ENCODE results near the gene MAP3K21.

MAP3K21 gene

DNA sequence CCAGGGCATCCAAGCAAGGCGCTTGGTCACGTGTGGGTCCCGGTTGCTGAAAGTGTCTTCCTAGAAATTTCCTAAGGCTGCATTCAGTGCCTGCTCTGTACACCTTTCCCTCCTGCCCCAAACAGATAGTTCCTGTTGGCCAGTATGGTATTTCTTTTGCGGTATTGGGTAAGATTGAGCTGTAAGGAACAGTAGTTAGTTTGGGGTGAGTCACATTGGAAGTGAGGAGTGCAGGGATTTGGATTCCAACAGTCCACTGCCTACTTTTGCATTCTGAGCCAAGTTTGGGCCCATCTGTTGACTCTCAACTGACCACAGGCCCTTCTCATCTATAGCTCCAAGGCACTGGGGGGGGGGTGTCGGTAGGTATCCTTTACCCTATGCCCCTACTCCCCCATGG, 83.4 kb downstream of the MAP3K21 start:
- DNase-seq, result no peak
- in situ Hi-C loops (cut with MboI; ENCODE audit: low pct_unique_long_range_greater_than_20kb, low sequenced_read_pairs), result no loop called here

- in situ Hi-C loops (cut with MboI; ENCODE audit: low pct_unique_long_range_greater_than_20kb, low sequenced_read_pairs), result no loop called here
- DNase-seq, result no peak
These were observed 85.3 kb downstream of the MAP3K21 start for GRCh38 chr1:233412812-233413211.

DNA sequence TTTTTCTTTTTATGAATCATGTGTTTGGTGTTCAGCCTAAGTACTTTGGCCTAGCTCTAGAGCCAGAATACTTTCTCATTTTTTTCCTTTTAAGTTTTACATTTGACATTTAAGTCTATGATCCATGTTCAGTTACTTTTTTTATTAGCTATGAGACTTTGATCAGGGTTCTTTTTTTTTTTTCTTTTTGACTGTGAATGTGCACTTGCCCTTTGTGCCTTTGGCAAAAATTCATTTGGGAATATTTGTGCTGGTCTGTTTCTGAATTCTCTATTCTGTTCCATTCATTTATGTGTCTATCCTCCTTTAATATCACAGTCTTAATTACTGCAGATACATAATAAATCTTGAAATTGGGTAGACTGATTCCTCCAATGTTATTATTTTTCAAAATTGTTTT, 93.8 kb downstream of the MAP3K21 start:
- in situ Hi-C loops (cut with MboI; ENCODE audit: low pct_unique_long_range_greater_than_20kb, low sequenced_read_pairs), result no loop called here
- no peak for DNase-seq

DNA sequence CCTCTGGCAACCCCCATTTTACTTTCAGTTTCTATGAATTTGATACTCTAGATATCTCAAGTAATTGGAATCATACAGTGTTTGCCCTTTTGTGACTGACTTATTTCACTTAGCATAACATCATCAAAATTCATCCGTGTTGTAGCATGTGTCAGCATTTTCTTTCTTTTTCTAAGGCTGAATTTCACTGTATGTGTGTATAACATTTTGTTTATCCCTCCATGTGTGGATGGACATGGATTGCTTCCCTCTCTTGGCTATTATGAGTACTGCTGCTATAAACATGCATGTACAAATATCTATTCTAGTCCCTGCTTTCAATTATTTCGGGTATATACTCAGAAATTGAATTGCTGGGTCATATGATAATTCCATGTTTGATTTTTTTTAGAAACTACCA, 97.3 kb downstream of the MAP3K21 start:
- in situ Hi-C loops (cut with MboI; ENCODE audit: low pct_unique_long_range_greater_than_20kb, low sequenced_read_pairs), result no loop called here
- no peak for DNase-seq

DNA sequence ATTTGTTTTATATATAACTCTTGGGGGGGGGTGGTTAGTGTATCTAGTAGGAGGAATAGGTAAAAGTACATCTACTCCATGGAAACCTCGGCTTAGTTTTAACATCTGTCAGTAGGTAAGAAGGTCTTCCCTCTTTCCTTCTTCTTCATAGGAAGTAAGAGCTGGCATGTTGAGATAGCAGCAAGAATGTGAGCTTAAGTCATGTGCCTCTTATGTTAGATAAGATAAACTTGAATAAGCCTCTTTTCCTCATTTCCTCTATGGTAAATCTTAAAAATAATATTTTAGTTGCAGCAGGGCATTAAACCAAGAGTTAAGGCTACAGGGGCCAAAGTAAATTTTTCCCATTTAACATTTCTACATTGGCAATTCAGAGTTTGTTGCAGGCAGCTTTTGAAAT, 100.4 kb downstream of the MAP3K21 start:
- DNase-seq, result no peak
- in situ Hi-C loops (cut with MboI; ENCODE audit: low pct_unique_long_range_greater_than_20kb, low sequenced_read_pairs), result no loop called here

GRCh38 chr1:233431753-233432403, 104.4 kb downstream of the MAP3K21 start:
- in situ Hi-C loops (cut with MboI; ENCODE audit: low pct_unique_long_range_greater_than_20kb, low sequenced_read_pairs), result no loop called here
- DNase-seq, result no peak

GRCh38 chr1:233432916-233433315, 105.4 kb downstream of the MAP3K21 start:
- DNase-seq, result no peak
- in situ Hi-C loops (cut with MboI; ENCODE audit: low pct_unique_long_range_greater_than_20kb, low sequenced_read_pairs), result no loop called here

GRCh38 chr1:233433436-233434210, 106.1 kb downstream of the MAP3K21 start:
- DNase-seq, result no peak
- in situ Hi-C loops (cut with MboI; ENCODE audit: low pct_unique_long_range_greater_than_20kb, low sequenced_read_pairs), result no loop called here

Data from KBM-7 (cell line).